ENCODE measurements around the gene EXOC6B. TPM values are rescaled to one million over a fixed set of nuclear protein-coding genes. Genes with fewer than 3 reads are reported as not detected.
"Not testable (repeated sequence)": the region's sequence is repeated elsewhere in the genome, so short reads cannot be mapped to it uniquely, and the experiment has no call there.

EXOC6B gene
- total RNA-seq, 2 donors from 2014 or later, result 21.3 to 28.8 TPM

DNA sequence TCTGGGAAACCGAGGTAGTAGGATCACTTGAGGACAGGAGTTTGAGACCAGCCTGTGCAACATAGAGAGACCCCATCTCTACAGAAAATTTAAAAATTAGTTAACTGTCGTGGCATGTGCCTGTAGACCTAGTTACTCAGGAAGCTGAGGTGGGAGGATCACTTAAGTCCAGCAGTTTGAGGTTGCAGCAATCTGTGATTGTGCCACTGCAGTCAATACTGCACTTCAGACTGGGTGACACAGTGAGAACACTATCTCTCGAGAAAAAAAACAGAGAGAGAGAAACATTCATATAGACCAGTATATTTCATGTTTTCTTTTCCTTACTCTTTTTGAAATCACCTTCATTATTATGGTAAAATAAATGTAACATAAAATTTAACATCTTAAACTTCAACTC, 387.5 kb downstream of the EXOC6B start:
- intact Hi-C loops (cut with DNase I), result no loop called here
- Histone ChIP-seq H3K4me1 (no peaks in the 10 kb centered on the region), H3K4me3 (no peak overlapping the region), H3K36me3 (no peaks in the 10 kb centered on the region), H3K9me3 (no peaks in the 10 kb centered on the region), H3K9ac (ENCODE audit: low read depth in 2 of 2, low read length in 2 of 2) (no peak overlapping the region), H3K27me3 (no peaks in the 10 kb centered on the region), H3K27ac (no peak overlapping the region)
- no peak for DNase-seq
- TF ChIP-seq, protein P1, sequence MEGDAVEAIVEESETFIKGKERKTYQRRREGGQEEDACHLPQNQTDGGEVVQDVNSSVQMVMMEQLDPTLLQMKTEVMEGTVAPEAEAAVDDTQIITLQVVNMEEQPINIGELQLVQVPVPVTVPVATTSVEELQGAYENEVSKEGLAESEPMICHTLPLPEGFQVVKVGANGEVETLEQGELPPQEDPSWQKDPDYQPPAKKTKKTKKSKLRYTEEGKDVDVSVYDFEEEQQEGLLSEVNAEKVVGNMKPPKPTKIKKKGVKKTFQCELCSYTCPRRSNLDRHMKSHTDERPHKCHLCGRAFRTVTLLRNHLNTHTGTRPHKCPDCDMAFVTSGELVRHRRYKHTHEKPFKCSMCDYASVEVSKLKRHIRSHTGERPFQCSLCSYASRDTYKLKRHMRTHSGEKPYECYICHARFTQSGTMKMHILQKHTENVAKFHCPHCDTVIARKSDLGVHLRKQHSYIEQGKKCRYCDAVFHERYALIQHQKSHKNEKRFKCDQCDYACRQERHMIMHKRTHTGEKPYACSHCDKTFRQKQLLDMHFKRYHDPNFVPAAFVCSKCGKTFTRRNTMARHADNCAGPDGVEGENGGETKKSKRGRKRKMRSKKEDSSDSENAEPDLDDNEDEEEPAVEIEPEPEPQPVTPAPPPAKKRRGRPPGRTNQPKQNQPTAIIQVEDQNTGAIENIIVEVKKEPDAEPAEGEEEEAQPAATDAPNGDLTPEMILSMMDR (IDR thresholded peaks at IDR 0.05), result no peak

- Histone ChIP-seq H3K9ac (ENCODE audit: low read depth in 2 of 2, low read length in 2 of 2) (no peak overlapping the region), H3K4me3 (no peak overlapping the region), H3K4me1 (no peaks in the 10 kb centered on the region), H3K27ac (no peak overlapping the region), H3K9me3 (no peaks in the 10 kb centered on the region), H3K27me3 (no peaks in the 10 kb centered on the region), H3K36me3 (no peaks in the 10 kb centered on the region)
- intact Hi-C loops (cut with DNase I), result no loop called here
- TF ChIP-seq, protein P1 (IDR thresholded peaks at IDR 0.05), result no peak
- DNase-seq, result no peak
These were observed 394.1 kb downstream of the EXOC6B start for GRCh38 chr2:72431737-72432136.

DNA sequence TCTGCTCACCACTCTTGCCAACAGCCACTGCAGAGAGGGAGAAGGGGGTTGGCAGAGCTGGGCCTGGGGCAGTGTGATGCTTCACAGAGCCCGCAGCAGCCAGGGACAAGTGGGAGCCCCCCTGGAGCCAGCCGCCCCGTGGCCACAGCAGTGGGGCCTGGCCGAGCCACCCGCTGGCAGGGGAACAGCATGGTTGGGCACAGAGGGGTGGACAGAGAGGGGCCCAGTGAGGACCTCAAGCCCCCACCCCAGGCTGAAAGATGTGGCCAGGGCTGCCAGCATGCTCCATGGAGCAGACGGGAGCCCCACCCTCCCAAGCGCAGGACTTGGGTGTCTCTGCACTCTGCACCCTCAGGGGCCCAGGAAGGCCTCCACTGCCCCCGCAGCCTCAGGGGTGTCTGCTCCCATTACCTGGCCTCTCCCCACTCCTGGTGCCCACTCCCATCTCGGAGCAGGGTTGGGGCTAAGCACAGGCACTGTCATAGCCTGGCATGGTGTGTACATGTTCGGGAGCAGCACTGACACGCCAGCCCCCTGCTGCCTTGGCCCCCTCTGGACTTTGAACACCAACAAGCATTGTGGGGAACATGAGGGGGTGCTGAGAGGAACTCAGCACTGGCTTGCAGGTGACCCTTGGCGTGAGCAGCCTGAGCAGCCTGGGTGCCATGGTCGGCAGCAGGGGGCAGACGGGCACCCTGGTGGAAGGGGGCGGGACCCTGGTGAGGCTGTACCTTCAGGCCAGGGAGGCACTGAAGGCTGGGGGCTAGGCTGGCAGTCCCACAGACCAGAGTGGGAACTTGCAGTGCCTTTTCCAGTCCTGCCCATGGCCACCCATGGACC, 398.6 kb downstream of the EXOC6B start:
- H3K9ac ChIP-seq (ENCODE audit: low read depth in 2 of 2, low read length in 2 of 2), result no peak overlapping the region
- no peak overlapping the region for H3K4me3 ChIP-seq
- H3K27ac ChIP-seq, result no peak overlapping the region
- no peaks in the 10 kb centered on the region for H3K9me3 ChIP-seq
- intact Hi-C loops (cut with DNase I), result no loop called here
- no peaks in the 10 kb centered on the region for H3K27me3 ChIP-seq
- H3K36me3 ChIP-seq, result no peaks in the 10 kb centered on the region
- TF ChIP-seq, protein P1 (IDR thresholded peaks at IDR 0.05), result no peak
- H3K4me1 ChIP-seq, result no peaks in the 10 kb centered on the region
- DNase-seq, result no peak

GRCh38 chr2:72425996-72426395, 399.8 kb downstream of the EXOC6B start:
- TF ChIP-seq, protein P1 (IDR thresholded peaks at IDR 0.05), result no peak
- Histone ChIP-seq H3K9me3 (no peaks in the 10 kb centered on the region), H3K27me3 (no peaks in the 10 kb centered on the region), H3K36me3 (no peaks in the 10 kb centered on the region), H3K27ac (no peak overlapping the region), H3K9ac (ENCODE audit: low read depth in 2 of 2, low read length in 2 of 2) (no peak overlapping the region), H3K4me1 (no peaks in the 10 kb centered on the region), H3K4me3 (no peak overlapping the region)
- DNase-seq, result no peak
- intact Hi-C loops (cut with DNase I), result no loop called here

DNA sequence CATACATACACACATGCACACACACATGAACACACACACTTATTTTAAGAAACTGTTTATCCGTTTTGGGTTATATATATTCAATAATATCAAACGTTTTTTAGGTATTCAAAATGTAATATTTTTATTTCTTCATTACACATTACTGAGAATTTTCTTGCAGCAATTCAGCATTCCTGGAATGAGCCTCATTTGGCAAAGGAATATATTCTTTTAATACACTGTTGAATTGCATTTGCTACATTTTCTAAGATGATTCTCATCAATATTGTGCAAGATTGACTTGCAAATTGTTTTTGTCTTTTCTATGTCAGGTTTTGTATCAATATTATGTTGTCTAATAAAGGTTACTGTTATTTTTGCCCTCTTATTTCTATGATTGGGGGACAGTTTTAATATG, 402.1 kb downstream of the EXOC6B start:
- no peak overlapping the region for H3K4me3 ChIP-seq
- H3K27ac ChIP-seq, result no peak overlapping the region
- DNase-seq, result no peak
- no peaks in the 10 kb centered on the region for H3K27me3 ChIP-seq
- H3K9ac ChIP-seq (ENCODE audit: low read depth in 2 of 2, low read length in 2 of 2), result no peak overlapping the region
- TF ChIP-seq, protein P1 (IDR thresholded peaks at IDR 0.05), result no peak
- H3K9me3 ChIP-seq, result no peaks in the 10 kb centered on the region
- no peaks in the 10 kb centered on the region for H3K4me1 ChIP-seq
- intact Hi-C loops (cut with DNase I), result no loop called here
- no peaks in the 10 kb centered on the region for H3K36me3 ChIP-seq

- H3K4me1 ChIP-seq; H3K4me3 ChIP-seq; H3K27me3 ChIP-seq; DNase-seq; H3K27ac ChIP-seq; H3K36me3 ChIP-seq; intact Hi-C loops (cut with DNase I); H3K9ac ChIP-seq (ENCODE audit: low read depth in 2 of 2, low read length in 2 of 2); H3K9me3 ChIP-seq: not testable (repeated sequence)
These were observed 404.0 kb downstream of the EXOC6B start for GRCh38 chr2:72421771-72422379.
